ENCODE data around the gene TH.
"Not testable (repeated sequence)": the region's sequence is repeated elsewhere in the genome, so short reads cannot be mapped to it uniquely, and the experiment has no call there.

The TH gene

DNA sequence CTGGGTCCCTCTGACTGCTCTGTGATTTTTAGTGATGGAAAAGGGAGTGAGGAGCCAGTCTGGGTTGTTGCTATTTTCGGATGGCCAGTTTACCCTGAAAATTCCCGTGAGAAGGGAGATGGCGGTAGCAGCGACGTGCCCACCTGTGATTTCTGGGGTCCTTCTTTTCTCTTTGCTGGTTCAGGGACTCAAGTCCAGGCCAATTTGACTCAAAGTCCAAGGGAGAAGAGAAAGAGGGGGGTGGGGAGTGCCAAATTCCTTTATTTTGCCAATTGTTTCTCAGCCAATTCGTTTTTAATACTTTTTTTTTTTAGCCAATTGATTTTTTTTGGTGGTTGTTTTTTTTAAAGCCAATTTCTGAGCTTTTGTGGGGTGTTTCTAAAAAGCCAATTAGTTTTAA, 39.4 kb downstream of the TH start:
- no peak for DNase-seq (ENCODE audit: extremely low read depth in 1 of 2, low read depth in 1 of 2)

DNA sequence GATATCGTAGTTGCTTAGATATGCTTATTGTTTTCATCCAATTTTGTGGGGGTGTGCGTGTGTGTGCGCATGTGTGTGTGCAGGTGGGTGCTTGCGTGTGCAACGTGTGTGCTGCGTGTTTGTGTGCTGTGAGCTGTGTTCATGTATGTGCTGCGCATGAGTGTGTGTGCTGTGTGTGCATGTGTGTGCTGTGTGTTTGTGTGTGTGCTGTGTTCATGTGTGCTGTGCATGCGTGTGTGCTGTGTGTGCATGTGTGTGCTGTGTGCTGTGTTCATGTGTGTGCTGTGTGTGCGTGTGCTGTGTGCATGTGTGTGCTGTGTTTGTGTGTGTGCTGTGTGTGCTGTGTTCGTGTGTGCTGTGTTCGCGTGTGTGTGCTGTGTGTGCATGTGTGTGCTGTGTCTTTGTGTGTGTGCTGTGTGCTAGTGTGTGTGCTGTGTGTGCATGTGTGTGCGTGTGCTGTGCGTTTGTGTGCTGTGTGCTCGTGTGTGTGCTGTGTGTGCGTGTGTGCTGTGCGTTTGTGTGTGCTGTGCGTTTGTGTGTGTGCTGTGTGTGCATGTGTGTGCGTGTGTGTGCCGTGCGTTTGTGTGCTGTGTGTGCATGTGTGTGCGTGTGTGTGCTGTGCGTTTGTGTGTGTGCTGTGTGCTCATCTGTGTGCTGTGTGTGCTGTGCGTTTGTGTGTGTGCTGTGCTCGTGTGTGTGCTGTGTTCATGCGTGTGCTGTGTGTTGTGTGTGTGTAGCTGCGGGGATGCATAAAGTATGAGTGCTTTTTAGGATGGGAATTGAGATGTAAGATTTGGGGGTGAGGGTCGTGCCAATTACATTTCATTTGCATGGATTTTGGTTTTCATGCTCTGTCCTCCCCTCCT, 40.0 kb downstream of the TH start:
- DNase-seq (ENCODE audit: extremely low read depth in 1 of 2, low read depth in 1 of 2) = no peak

- no peak for DNase-seq (ENCODE audit: extremely low read depth in 1 of 2, low read depth in 1 of 2)
Measured at GRCh38 chr11:2130881-2131352, 40.7 kb downstream of the TH start.

DNA sequence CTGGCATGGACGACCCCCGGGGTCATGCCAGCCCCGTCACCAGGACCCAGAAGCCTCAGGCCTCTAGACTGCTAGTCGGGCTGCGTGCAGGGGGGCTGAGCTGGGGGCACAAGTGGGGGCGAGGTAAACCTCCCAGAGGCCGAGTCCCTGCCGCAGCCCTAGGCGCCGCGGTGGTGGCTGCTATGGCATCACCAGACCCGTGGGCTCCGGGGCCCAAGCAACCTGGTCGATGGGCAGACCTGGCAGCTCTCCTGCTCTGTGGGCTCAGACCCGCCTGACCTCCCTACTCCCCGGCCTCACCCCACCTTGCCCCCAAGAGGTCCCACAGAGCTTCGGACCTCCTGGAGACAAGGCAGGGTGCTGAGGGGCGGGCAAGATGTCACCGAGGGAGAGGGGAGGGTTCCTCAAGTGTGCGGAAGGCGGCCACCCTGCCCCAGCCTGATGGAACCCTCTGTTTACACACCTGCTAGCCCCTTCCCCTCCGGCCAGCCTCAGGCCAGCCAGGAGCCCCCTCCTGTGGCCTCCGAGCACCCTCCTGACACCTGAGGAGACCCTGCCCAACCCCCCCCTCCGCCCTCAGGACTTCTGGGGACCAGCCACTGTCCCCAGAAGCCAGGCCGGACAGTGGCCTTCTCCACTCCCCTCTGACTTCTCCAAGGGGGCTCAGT, 41.8 kb downstream of the TH start:
- no peak for DNase-seq (ENCODE audit: extremely low read depth in 1 of 2, low read depth in 1 of 2)

DNA sequence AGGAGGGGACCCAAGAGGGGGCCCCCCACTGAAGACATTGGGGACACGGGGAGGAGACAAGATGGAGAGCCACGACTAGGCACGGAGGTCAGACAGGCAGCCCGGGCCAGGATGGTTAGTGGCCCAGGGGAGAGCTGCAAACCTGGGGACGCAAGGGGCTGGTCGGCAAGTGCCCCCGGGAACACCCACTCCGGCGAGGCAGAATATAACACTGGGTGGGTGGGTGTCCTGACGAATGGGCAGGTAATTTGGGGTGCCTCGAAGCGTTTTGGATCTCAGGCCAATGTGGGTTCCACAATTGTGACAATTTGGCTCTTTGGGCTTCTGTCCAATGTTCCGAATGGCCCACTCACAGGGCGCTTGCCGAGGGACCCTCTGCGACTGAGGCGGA, 42.3 kb downstream of the TH start:
- DNase-seq (ENCODE audit: extremely low read depth in 1 of 2, low read depth in 1 of 2) = no peak

GRCh38 chr11:2128511-2129307, 42.9 kb downstream of the TH start:
- DNase-seq (ENCODE audit: extremely low read depth in 1 of 2, low read depth in 1 of 2) = no peak

DNA sequence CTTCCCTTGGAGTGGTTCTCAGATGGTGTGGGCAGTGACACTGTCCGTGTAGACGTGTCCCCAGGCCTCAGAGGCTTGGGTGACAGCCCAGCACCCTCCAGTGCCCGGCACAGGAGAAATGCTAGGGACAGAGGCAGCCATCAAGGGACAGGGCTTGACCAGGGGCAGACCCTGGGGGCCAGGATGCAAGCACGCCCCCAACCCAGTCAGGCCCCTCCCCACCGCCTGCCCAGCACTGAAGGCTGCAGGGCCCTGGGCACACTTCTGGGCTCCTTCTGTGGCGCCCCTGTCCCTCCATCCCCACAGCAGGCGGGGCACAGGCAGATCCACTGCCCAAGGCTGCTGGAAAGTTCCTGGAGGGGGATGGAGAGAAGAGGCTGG, 43.5 kb downstream of the TH start:
- no peak for DNase-seq (ENCODE audit: extremely low read depth in 1 of 2, low read depth in 1 of 2)

- DNase-seq (ENCODE audit: extremely low read depth in 1 of 2, low read depth in 1 of 2) = no peak
Measured at GRCh38 chr11:2127482-2128129, 44.0 kb downstream of the TH start.

GRCh38 chr11:2126520-2127085, 45.0 kb downstream of the TH start:
- DNase-seq (ENCODE audit: extremely low read depth in 1 of 2, low read depth in 1 of 2) = no peak

- not testable (repeated sequence) for DNase-seq (ENCODE audit: extremely low read depth in 1 of 2, low read depth in 1 of 2)
Measured at GRCh38 chr11:2124736-2125484, 46.7 kb downstream of the TH start.

GRCh38 chr11:2123628-2123960, 48.0 kb downstream of the TH start:
- no peak for DNase-seq (ENCODE audit: extremely low read depth in 1 of 2, low read depth in 1 of 2)

DNA sequence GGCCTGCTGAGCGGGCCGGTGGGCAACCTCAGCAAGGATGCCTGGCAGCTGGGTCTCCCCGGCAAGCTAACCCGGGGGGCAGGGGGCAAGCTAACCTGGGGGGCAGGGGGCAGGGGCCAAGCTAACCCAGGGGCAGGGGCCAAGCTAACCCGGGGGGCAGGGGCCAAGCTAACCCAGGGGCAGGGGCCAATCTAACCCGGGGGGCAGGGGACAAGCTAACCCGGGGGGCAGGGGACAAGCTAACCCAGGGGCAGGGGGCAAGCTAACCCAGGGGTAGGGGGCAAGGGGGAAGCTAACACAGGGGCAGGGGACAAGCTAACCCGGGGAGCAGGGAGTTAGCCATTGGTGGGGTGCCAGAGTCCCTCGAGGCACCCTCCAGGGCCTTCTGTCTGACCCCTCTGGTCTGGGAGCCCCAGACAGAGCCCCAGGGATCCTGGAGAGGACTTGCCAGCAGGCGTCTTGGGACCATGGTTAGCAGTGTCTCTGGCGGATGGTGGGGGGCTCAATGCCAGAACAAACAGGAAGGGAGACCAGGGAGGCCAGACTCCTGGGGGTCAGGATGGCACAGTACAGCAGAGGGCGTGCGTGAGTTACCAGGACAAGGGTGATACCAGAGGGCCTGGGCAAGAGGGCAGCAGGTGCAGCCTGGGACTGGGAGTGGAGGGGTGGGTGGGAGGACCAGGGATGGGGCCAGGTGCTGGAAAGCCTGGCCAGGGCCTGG, 48.5 kb downstream of the TH start:
- no peak for DNase-seq (ENCODE audit: extremely low read depth in 1 of 2, low read depth in 1 of 2)

DNA sequence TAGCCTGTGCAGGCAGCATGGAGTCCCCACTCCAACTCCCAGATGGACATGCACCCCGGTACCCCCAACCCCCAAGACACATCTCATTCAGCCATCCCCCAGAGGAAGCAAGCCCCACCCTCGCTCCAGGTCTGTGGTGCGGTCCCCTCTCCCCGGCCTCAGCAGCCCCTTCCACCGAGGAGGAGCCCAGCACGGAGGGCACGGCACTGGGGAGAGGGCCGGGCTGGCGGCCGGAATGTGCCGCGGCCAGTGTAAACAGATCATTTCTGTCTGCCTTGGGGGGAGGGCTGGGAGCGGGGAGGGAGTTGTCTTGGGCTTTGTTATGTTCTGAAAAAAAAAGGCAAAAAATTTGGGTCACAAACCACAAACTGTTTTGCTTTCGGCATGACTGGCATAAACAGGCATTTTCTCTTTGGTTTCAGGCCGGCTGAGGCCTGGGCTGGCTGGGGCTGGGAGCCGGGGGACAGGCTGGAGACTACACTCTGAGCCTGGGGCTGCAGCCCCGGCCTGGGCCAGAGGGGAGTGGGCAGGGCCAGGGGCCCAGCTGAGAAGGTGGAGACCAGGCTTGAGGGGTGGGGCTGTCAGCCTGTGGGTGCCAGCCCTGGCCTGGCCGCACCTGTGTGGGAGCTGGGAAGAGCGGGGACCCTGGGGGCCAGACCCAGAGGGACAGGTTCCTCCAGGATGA, 49.3 kb downstream of the TH start:
- no peak for DNase-seq (ENCODE audit: extremely low read depth in 1 of 2, low read depth in 1 of 2)

- DNase-seq (ENCODE audit: extremely low read depth in 1 of 2, low read depth in 1 of 2) = no peak
Measured at GRCh38 chr11:2121227-2122130, 50.1 kb downstream of the TH start.

- DNase-seq (ENCODE audit: extremely low read depth in 1 of 2, low read depth in 1 of 2) = no peak
Measured at GRCh38 chr11:2120359-2121100, 51.1 kb downstream of the TH start.

- DNase-seq (ENCODE audit: extremely low read depth in 1 of 2, low read depth in 1 of 2) = no peak
Measured at GRCh38 chr11:2118677-2119076, 52.9 kb downstream of the TH start.

DNA sequence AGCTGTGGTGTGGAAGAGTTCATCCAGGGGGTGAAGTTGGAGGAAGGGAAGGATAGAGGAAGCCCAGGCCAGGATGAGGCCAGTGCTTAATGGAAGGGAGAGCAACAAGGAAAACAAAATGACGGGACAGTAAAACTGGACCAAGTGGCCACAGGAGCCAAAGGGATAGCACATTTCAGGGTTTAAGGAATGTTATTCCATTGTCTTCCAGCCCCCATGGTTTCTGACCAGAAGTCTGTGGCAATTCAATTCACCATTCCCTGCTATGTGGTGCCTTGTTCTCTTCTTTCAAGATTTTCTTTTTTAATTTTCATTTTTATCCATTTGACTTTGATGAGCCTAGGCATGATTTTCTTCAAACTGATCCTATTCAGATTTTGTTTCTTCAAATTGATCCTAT, 54.9 kb downstream of the TH start:
- no peak for DNase-seq (ENCODE audit: extremely low read depth in 1 of 2, low read depth in 1 of 2)
